ENCODE data around the gene SYNGAP1.
A peak's percentile ranks its signal among the peaks of the same experiment; 100 is the strongest.

Gene SYNGAP1

DNA sequence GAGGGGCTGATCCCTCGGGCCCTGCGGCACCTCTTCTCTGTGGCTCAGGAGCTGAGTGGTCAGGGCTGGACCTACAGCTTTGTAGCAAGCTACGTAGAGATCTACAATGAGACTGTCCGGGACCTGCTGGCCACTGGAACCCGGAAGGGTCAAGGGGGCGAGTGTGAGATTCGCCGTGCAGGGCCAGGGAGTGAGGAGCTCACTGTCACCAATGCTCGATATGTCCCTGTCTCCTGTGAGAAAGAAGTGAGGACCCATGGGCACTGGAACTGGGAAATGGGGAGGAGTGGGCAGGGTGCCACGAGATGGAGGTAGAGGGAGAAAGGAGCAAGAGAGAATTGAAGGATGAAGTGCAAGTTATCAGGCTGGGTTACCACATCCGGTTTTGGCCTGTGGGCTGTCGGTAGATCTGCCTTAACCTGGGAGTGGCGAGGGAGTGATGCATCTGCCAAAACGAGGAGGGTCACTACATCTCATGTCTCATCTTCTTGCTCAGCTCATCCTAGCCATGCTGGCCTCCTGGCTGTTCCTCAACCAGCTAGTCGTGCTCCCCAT is 14.4 kb upstream of the SYNGAP1 start:
- DNase-seq: no peak

DNA sequence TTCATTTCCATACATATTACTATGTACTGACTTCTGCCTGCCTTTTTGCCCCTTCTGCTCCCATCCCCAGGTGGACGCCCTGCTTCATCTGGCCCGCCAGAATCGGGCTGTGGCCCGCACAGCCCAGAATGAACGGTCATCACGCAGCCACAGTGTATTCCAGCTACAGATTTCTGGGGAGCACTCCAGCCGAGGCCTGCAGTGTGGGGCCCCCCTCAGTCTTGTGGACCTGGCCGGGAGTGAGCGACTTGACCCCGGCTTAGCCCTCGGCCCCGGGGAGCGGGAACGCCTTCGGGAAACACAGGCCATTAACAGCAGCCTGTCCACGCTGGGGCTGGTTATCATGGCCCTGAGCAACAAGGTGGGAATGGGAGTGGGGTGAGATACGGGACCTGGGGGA is 13.7 kb upstream of the SYNGAP1 start:
- no peak for DNase-seq

DNA sequence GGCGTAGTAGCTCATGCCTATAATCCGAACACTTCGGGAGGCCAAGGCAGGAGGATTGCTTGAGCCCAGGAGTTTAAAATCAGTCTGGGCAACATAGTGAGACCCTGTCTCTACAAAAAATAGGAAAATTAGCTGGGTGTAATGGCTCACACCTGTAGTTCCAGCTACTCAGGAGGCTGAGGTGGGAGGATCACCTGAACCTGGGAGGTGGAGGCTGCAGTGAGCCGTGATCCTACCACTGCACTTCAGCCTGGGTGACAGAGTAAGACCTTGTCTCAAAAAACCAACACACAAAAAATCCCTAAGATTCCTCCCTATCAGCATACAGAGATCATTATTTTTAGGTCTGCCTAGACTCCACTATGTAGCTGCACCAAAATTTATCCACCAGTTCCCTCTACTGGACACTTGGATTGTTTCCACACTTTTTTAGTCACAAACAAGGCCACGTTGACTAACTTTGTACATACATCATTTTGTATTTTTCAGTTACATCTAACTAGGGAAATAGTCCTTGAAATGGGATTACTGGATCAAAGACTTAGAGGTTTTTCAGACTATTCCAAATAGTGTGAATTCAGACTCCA is 12.6 kb upstream of the SYNGAP1 start:
- DNase-seq: no peak

DNA sequence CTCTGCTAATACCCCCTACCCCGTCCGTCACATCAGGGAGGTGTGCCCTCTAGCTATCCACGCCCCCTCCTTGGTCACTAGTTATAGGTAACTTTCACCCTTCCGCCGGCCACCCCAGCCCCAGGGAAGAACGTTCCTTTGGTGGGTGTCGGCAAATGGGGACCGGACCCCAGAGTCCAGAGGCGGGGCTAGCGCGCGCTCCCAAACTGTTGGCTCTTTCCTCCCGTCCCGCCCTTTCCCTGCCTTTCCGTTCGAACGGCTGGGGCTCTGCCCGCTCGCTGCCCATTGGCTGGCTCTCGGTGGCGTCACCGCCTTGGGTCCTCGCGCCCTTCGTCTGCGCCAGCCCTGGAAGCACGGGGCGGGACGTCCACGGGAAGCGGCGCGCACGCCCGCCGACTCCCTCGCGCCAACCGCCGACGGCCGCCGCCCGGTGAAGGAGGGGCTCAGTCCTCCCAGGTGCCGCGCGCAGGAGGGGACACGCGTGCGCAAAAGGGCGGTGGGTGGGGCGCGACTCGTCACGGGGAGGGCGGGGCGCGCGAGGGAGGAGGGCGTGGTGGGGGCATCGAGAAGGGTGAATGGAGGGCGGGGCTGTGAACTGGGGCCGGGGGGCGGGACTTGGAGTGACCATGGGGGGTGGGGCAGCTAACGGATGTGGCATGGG is 9.7 kb upstream of the SYNGAP1 start:
- DNase-seq: peak; percentile 92

DNA sequence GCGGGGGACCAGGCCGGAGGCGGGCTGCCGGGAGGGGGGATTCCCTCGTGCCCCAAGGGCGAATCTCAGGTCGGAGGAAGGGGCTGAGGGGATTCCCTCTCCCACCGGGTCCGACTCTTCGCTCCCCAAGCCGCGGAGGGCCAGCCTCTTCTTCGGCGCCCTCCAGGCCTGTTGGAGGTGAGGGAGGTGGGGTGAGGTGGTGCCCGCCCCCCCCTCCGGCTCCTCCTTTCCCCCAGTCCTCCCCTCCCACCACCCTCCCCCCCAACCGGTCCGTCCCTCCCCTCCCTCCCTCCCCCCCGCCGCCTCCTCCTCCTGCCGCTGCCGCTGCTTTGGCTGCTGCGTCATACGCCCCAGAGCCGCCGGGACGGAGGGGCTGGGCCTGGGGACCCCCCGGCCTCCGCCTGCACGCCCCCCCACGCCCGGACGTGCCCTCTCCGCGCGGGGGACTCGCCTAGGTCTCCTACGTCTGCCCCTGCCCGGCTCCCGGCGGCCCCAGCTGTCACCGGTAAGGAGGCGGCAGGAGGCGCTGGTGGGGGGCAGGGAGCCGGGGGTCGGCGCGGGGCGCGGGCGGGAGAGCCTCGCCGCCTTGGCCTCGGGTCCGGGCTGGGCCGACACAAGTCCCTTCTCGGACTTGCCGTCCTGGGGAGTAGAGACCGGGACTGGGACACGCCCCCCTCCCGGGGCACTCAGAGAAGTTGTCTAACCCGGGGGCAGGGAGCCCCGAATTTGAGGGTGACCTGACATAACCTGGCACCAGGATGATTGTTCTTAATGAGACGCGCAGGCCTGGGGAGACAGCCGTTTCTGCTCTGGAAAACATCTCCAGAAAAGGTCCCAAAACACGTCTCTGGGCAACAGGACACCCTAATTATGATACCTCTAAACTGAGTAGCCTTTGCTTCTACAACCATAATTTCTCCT is 8.9 kb upstream of the SYNGAP1 start, which contains the start of gene PHF1:
Gene PHF1 (plus strand): TSS at position 304 of the 921 bp plus-strand sequence. CDS start 1,250 bp downstream, outside the sequence.
- DNase-seq: no peak

DNA sequence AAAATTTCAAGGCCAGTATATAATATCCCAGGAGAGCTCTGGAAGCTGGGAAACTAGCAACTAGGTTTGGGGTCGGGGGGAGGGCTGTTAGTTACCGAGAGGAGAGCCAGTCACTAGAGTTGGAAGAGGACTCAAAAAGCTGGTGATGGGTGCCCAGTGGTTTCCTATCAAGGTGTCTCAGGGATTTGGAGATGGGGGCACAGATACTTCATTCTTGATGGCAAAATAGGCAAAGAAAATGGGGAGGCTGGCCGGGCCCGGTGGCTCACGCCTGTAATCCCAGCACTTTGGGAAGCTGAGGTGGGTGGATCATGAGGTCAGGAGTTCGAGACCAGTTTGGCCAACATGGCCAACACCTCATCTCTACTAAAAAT is 8.2 kb upstream of the SYNGAP1 start:
- no peak for DNase-seq

DNA sequence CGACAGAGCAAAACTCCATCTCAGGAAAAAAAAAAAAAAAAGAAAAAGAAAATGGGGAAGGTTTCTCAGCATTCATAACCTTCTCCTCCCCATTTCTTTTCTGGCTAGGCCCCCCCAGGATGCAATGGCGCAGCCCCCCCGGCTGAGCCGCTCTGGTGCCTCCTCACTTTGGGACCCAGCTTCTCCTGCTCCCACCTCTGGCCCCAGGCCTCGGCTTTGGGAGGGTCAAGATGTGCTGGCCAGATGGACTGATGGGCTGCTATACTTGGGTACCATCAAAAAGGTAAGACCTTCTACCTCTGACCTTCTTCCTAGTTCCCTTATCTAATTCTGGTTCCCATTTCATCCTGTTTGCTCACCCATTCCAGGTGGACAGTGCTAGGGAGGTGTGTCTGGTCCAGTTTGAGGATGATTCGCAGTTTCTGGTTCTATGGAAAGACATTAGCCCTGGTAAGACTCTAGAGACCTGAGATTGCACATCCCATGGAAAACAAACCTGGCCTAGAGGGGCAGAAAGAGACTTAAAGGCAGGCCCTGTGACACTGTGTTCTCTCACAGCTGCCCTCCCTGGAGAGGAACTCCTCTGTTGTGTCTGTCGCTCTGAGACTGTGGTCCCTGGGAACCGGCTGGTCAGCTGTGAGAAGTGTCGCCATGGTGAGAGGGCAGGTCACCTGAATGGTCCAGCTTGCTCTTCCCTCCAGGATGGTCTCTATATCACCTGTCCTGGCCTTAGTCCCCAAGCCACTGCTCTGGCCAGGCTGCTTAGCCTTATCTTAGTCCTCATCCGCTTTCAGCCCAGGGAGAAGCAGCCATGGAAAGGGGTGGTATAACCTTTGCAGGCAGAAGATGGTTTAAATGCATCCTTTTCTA is 7.5 kb upstream of the SYNGAP1 start:
- no peak for DNase-seq

DNA sequence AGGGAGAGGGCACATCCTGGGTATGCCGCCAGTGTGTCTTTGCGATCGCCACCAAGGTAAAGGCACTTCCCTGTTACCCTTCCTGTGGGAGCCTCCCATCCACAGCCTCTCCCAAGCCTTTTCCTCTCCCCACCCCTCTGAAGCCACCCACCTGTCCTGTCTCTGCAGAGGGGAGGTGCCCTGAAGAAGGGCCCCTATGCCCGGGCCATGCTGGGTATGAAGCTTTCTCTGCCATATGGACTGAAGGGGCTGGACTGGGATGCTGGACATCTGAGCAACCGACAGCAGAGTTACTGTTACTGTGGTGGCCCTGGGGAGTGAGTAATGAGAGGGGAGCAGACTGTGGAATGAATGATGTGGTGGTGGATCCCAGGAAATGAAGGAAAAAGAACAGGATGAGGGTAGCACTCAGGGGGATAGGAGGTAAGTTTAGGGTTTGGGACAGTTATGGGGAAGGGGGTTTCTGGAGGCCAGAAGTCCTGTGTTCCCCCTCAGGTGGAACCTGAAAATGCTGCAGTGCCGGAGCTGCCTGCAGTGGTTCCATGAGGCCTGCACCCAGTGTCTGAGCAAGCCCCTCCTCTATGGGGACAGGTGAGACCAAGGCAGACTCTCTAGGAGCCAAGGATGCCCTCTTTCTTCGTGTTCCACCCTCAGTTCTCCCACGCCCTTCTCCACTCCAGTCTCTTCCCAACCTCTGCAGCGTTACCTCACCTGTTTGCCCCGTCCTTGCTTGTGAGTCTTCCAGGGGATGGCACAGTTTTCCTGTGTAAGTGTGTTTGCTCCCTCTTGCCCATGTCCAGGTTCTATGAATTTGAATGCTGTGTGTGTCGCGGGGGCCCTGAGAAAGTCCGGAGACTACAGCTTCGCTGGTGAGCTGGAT is 6.4 kb upstream of the SYNGAP1 start:
- no peak for DNase-seq

DNA sequence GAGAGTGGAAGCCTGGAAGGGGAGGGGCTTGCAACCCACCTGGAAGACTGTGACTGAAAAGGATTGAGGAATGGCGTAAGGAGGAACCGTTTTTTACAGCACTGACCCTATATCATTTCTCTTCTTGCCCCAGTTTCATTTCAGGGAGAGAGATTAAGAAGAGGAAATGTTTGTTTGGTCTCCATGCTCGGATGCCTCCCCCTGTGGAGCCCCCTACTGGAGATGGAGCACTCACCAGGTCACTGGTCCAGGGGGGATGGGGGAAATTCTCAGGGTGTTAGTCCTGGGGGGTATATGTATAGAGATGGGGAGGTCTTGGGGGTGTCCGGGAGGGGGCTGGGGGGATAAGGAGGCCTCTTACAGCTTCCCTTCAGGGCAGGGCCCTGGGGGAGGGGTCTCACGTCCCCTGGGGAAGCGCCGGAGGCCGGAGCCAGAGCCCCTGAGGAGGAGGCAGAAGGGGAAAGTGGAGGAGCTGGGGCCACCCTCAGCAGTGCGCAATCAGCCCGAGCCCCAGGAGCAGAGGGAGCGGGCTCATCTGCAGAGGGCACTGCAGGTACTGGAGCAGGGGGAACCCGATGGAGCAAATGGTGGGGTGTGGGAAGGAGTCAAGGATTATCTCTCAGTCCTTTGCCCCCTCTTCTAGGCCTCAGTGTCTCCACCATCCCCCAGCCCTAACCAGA is 5.1 kb upstream of the SYNGAP1 start:
- no peak for DNase-seq

DNA sequence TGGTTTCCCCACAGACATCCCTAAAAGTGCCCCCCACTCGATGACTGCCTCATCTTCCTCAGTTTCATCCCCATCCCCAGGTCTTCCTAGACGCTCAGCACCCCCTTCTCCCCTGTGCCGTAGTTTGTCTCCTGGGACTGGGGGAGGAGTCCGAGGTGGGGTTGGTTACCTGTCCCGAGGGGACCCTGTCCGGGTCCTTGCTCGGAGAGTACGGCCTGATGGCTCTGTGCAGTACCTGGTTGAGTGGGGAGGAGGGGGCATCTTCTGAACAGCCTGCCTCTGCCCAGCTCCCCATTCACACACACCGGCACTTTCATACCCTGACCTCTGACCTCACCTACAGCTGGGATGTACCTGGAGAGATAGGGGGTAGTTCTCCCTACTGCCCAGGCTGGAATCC is 4.0 kb upstream of the SYNGAP1 start:
- no peak for DNase-seq

DNA sequence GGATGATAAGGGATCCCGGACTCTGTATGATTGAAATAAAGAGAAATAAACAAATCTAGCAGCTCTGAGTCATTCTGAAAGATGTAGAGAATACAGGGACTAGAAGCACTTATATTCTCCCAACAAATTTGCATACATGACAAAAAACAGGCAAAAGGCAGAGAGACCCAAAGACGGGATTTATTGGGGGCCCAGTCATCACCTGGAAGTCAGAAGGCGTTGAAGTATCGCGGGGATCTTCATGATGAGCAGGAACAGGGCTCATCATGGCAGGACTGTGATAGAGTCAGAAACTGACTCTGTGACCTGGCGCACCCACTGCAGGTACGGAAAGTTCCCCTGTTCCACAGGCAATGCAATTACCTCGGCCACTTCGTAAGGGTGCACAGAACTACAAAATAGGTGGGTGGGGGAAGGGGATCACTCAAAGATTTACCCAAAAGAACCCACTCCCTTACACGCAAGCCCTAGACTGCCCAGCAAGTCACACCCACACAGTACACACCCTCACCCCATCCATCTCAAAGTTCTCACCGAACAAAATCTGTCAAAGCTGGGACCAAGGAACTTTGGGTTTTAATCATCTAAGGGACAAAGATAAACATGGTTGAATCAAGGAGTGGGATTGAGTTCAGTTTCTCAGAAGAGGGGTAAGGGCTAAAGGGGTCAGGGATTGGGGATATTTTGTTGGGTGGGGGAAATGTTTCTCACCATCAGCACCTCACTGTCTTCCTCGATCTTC is 3.3 kb upstream of the SYNGAP1 start:
- DNase-seq: no peak

DNA sequence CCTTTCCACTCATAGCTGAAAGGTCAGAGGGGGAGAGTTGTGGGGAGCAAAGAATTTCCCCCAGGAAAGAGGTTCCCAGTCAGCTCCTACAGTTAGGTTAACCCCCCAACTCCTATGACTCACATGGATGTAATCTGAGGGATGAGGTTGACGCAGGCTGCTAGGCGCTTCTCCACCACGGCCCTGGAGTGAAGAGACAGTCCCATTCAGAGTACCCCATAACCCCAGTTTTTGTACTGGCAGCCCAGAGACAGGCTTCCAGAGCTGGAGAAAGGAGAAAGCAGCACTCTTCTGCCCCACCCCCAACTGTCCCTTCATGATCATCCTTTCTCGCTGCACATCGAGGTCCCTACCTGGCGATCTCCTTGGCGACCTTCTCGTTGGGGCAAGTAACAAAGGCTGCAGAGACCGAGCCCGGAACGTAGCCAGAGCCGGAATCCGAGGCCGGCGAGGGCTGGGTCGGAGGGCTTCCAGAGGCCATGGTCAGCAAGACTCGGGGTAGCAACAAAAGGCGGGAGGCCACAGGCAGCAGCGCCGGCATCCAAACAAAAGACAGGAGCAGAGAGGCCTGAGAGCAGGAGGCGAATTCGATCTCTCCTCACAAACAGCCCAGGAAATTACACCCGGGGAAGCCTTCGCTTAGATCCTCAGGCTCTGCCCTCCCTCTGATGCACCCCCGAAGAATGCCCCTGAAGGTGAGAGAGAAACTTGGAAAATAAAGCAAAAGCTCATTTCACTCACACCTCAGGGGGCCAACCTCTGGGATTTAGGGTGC is 2.5 kb upstream of the SYNGAP1 start:
- DNase-seq: no peak

DNA sequence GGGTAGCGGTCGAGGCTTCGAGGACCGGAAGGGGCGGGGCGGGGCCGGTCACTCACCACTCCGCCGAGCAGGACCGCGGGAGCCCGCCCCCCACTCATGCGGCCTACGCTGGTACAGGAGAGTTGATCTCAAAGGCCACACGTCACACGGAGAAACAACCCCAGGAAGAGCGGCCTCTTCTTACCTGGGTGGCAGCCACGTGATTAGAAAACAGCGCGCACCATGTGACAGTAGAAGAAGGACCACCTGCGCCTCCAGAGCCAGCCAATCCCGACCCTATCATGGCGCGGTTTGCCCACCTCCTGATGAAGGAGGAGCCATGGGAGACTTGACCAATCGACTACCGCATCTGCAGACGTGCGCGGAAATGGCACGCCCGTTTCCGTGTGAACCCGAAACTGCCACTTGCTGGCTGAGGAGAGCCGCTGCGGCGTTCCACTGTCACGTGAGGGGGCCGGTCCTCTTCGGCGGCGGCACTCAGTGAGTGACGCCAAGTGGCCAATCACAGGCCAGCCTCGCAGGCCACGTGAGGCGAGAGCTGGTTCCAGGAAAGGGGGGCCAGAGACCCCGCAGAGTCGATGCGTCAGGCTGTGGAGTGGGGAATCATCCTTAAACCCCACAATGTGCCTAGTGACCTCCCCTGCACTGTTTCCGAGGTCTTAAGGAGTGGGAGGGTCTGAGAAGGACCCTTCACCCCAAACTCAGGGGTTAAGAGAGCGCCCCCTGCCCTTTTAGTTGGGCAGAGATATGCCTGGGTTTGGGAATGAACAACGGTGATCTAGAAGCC is 1.8 kb upstream of the SYNGAP1 start, which contains the start of gene CUTA:
Gene CUTA (minus strand): TSS at position 205 of the 787 bp plus-strand sequence. CDS start 107 bp downstream, at position 98.
- DNase-seq: peak; percentile 97

DNA sequence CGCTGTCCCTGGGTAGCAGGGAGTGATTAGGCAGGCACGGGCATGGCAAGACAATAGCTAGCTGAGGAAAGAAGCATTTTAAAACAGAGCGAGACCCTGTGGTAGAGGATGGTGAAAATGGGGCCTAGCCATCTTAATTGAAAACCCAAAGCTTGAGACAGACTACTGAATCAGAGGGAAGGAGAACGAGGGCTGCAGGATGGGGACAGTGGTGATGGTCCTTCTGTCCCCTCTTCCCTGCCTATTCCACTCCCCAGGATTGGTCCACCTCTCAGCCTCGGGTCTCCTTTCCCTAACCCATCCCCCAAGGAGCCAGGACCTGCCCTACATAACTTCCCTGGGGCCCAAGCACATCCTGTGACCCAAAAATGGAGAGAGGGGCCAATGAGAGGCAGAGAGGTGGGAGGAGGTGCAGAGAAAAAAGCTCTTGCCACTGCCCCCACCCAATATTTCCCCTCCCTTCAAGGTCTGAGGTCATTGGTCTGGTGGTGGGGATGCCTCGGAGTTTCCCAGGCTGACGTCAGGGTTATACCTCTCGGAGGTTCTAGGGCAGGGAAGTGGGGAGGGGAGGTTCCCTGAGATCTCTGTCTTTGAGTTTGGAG is 1.1 kb upstream of the SYNGAP1 start:
- DNase-seq: no peak

DNA sequence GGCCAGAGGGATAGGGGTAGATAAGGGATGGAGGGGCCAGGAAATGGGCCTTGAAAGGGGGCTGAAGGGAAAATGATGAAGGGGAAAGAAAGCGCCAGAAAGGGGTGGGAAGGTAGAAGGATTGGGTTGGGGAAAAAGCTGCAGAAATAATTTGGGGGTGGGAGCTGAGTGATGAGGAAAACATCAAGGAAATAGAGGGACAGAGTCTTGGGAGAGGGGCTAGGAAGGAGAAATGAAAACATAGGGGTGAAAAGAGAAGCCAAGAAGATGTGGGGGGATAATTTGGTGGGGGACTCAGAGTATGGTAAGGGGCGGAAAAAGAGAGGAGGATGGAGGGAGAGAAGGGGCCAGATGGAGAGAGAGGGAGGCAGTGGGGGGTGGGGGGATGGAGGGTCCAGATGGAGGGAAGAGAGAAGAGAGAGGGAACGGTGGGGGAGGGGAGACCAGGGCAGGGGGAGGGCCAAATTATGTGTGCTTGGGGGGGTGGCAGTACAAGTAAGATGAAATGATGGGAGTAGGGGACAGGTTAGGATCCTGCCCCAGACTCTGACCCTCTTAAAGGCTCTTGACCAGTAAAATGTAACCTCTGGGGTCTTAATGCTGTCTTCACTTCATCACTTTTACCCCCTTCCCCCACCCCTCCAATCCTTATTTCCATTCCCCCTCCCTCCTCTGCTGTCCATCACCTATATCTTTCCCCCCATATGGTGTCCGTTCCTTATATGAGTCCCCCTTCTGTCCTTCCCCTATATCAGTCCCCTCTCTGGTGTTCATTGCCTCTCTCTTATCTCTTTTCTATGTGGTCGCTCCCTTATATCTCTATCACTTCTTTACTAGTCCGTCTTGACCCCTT is 852 bp downstream of the SYNGAP1 start:
- DNase-seq: no peak

DNA sequence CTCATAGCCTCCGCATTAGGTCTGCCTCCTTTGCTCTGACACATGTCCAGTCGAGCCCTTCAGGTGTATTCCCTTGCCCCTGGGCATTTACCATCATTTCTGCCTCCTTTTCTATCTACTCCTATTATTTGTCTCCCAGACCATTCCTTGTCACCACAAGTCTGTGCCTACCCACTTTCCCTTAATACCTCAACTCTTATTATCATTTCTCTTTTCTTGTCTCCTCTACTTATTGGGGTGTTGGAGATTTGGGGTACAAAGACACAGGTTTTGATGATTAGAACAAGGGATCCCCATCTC is 1.4 kb downstream of the SYNGAP1 start:
- DNase-seq: no peak

DNA sequence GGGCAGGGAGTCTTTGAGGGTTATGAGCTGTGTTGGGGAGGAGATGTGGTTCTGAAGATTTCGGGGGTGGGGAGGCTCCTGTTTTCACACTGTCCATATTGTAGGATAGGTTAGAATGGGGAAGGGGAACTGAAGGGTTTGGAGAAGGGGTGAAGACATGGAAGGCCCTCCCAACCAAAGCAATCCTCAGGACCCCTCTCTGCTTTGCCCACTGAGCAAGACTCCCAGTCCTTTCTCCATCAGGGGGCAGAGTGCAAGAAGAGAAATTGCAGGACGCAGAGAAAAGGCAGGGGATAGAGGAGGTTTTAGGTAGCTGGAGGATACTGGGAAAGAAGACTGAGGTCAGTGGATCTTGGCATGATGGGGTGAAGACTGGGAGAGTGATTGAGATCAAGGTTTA is 3.9 kb downstream of the SYNGAP1 start:
- DNase-seq: no peak

All from NCI-H1092 (cell line).